Naive thymus-derived CD4-positive, alpha-beta T cell (primary cell): ENCODE results near the gene CD180. TPM values are rescaled to one million over a fixed set of nuclear protein-coding genes. Genes with fewer than 3 reads are reported as not detected.

ENCODE experiments used
- ATAC-seq: fragments of 150-1000 bp; cut with Tn5 transposase; 2 replicates; pipeline ENCODE4 v1.10.0; 2021; ENCODE audit warnings: mild to moderate bottlenecking, moderate library complexity
- CTCF ChIA-PET: fragments of 350-600 bp; sonication (Branson Sonifier 250); formaldehyde crosslinking; loops from one replicate; lab custom pipeline; 2021; ENCODE audit warnings: antibody characterized with exemption; lab: Charles Lee
- POLR2A ChIA-PET: fragments of 350-600 bp; sonication (Branson Sonifier 250); formaldehyde crosslinking; loops from one replicate; lab custom pipeline; 2021; ENCODE audit warnings: antibody characterized with exemption, inconsistent platforms; lab: Charles Lee
- DNase-seq, 9 donors: peaks; one replicate each; pipeline versions ENCODE4 v3.0.0 to v3.0.0-alpha.2; 2020 to 2022; ENCODE audit warnings: mixed read lengths in 1 of 9
- H3K27ac ChIP-seq: one replicate; pipeline ENCODE4 v1.7.0; 2013; ENCODE audit warnings: mild to moderate bottlenecking, low read depth, low read length, moderate library complexity
- H3K27me3 ChIP-seq, 2 donors: one replicate each; pipeline ENCODE4 v1.7.0; 2013; ENCODE audit warnings: low read length in 2 of 2, mild to moderate bottlenecking in 2 of 2, moderate library complexity in 2 of 2; ENCODE audit not compliant: control insufficient read depth in 2 of 2, insufficient read depth in 2 of 2
- H3K36me3 ChIP-seq, 3 experiments: 1 replicate in 2 of 3; 2 replicates in 1 of 3; pipeline ENCODE4 v1.7.0; 2013; ENCODE audit warnings: low read length in 3 of 3, mild to moderate bottlenecking in 3 of 3, moderate library complexity in 1 of 3; ENCODE audit not compliant: insufficient read depth in 3 of 3, control insufficient read depth in 2 of 3
- H3K4me1 ChIP-seq, 2 donors: one replicate each; pipeline ENCODE4 v1.7.0; 2013; ENCODE audit warnings: low read length in 2 of 2, mild to moderate bottlenecking in 2 of 2, moderate library complexity in 1 of 2; ENCODE audit not compliant: control insufficient read depth in 2 of 2, insufficient read depth in 2 of 2
- H3K4me3 ChIP-seq: 2 replicates; pipeline ENCODE4 v1.7.0; 2013; ENCODE audit warnings: mild to moderate bottlenecking, low read length
- H3K9me3 ChIP-seq, 3 experiments: 1 replicate in 2 of 3; 2 replicates in 1 of 3; pipeline ENCODE4 v1.7.0; 2013; ENCODE audit warnings: low read length in 3 of 3; ENCODE audit not compliant: control insufficient read depth in 2 of 3
- H3K27ac Mint-ChIP-seq, 9 donors: one replicate each; pipeline ENCODE4 v1.8.0; 2020 to 2022; ENCODE audit warnings: mixed read lengths in 9 of 9, mild to moderate bottlenecking in 8 of 9, moderate library complexity in 5 of 9, inconsistent platforms in 2 of 9
- H3K27me3 Mint-ChIP-seq, 5 donors: one replicate each; pipeline ENCODE4 v1.8.0; 2021 to 2022; ENCODE audit warnings: mixed read lengths in 5 of 5, mild to moderate bottlenecking in 1 of 5
- H3K36me3 Mint-ChIP-seq, 5 donors: one replicate each; pipeline ENCODE4 v1.8.0; 2020 to 2022; ENCODE audit warnings: mixed read lengths in 5 of 5, mild to moderate bottlenecking in 3 of 5, inconsistent platforms in 1 of 5
- H3K4me1 Mint-ChIP-seq, 7 donors: one replicate each; pipeline ENCODE4 v1.8.0; 2020 to 2022; ENCODE audit warnings: mixed read lengths in 7 of 7, mild to moderate bottlenecking in 3 of 7, inconsistent platforms in 1 of 7
- H3K4me3 Mint-ChIP-seq, 10 donors: one replicate each; pipeline ENCODE4 v1.8.0; 2020 to 2022; ENCODE audit warnings: mild to moderate bottlenecking in 10 of 10, mixed read lengths in 10 of 10, moderate library complexity in 6 of 10, inconsistent platforms in 2 of 10
- H3K9me3 Mint-ChIP-seq, 11 donors: one replicate each; pipeline ENCODE4 v1.8.0; 2020 to 2022; ENCODE audit warnings: mixed read lengths in 11 of 11, mild to moderate bottlenecking in 4 of 11, inconsistent platforms in 1 of 11, moderate library complexity in 1 of 11
- intact Hi-C, 2 donors: fragments of 100-400 bp; cut with micrococcal nuclease; formaldehyde crosslinking; loops; one replicate each; pipeline ENCODE4 v1.15.1; 2023
- polyA plus RNA-seq, 2 donors: library from polyadenylated mRNA; unstranded; fragments of 300-500 nt; fragmentation: Illumina TruSeq; gene quantifications; one replicate each; pipeline ENCODE4 v1.2.3, GENCODE V29; 2021
- total RNA-seq, 6 experiments: library from RNA in 5 of 6; stranded (reverse) in 5 of 6; gene quantifications; 1 replicate in 5 of 6; 2 replicates in 1 of 6; pipeline ENCODE4 v1.2.3 and lab custom pipeline; 2021 to 2026

Gene CD180
- total and polyA plus RNA-seq, 7 experiments from 2014 or later, result 0.20 to 6.4 (median 0.65) TPM

DNA sequence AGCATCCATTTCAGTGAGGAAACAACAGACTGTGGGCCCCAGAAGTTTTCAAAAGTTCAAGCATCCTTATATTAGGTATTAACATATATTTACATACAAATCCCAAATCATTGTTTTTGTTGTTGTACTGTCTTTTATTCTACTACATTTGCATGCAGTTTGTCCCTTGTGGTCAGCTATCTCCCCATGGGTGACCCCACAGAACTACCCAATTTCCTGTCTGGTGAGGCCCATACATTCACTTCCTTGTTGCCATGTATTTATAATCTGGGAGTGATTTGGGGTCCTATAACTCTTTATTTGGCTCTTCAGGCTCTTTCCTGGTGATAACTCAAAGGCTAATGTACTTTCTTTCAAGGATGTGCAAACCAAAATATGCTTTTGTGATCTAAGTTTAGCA is 3.3 kb upstream of the CD180 start:
- no peak overlapping the region for H3K4me3 ChIP-seq
- H3K4me1 Mint-ChIP-seq, result peaks cover 38 to 93% (median 84%) of the 10 kb centered on the region in 7 donors

DNA sequence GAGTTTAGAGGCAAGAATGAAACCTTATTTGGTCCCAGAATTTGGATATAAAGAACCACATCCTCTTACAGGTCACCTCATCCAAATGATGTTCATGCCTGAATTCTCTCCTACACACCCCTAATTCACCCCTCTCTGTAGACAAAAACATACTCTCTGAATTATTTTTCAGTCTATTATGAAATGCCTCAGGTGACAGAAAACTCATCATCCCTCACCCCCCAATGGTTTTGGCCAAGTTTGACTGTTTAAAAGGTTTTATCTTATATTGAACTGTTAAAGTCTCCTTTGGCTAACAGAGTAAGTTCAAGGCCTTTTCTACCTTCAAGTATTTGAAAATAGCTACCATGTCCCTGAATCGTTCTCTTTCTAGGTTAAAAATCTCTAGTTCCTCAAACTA is 2.3 kb upstream of the CD180 start:
- Mint-ChIP-seq H3K36me3 (peaks cover 5 to 57% (median 10%) of the 10 kb centered on the region in 5 donors), H3K27me3 (no peaks in the 10 kb centered on the region), H3K27ac (peak overlapping the region in 2 of 9 donors; percentile 52 to 62), H3K4me1 (peaks cover 33 to 86% (median 77%) of the 10 kb centered on the region in 7 donors), H3K4me3 (peak overlapping the region in 2 of 10 donors; percentile 14 to 25), H3K9me3 (peaks cover 2 to 33% (median 15%) of the 10 kb centered on the region in 11 donors)
- POLR2A ChIA-PET, result interaction anchor here (13.7 kb wide), 1 partner anchor 35 kb away, joined by 348 read pairs; no protein-coding TSS in a partner anchor
- Histone ChIP-seq H3K27me3 (no peaks in the 10 kb centered on the region), H3K27ac (no peak overlapping the region), H3K9me3 (peaks cover 0 to 5% (median 4%) of the 10 kb centered on the region in 3 experiments), H3K4me1 (peaks cover 7 to 30% of the 10 kb centered on the region in 2 donors), H3K4me3 (no peak overlapping the region), H3K36me3 (no peaks in the 10 kb centered on the region)
- intact Hi-C loops, result no loop called here
- CTCF ChIA-PET, result interaction anchor here (16.2 kb wide), 1 partner anchor 36 kb away, joined by 370 read pairs; no protein-coding TSS in a partner anchor
- ATAC-seq (no peak), DNase-seq (no peak)

More for the DNA sequence above, 3.3 kb upstream of the CD180 start:
- peaks cover 0 to 33% (median 13%) of the 10 kb centered on the region in 11 donors for H3K9me3 Mint-ChIP-seq
- Histone ChIP-seq H3K27me3 (no peaks in the 10 kb centered on the region), H3K4me1 (peaks cover 16 to 39% of the 10 kb centered on the region in 2 donors), H3K36me3 (no peaks in the 10 kb centered on the region), H3K9me3 (peaks cover 0 to 5% (median 4%) of the 10 kb centered on the region in 3 experiments), H3K27ac (no peak overlapping the region)
- intact Hi-C loops, result loop anchor here (10.0 kb wide), 4 partner anchors 1235 to 1895 kb away; partner anchors contain the start of genes NLN (in 1 of the 2), SGTB (in 1 of the 2), SHLD3 (in 1 of the 2) and SLC30A5 (in 1 of the 2)
- H3K36me3 Mint-ChIP-seq, result peaks cover 5 to 58% (median 10%) of the 10 kb centered on the region in 5 donors
- H3K4me3 Mint-ChIP-seq, result peak overlapping the region in 2 of 10 donors; percentile 6 to 7
- DNase-seq (no peak), ATAC-seq (no peak)
- POLR2A ChIA-PET, result interaction anchor here (13.7 kb wide), 1 partner anchor 36 kb away, joined by 348 read pairs; no protein-coding TSS in a partner anchor
- H3K27me3 Mint-ChIP-seq, result no peaks in the 10 kb centered on the region
- H3K27ac Mint-ChIP-seq, result peak overlapping the region in 2 of 9 donors; percentile 59 to 62
- CTCF ChIA-PET, result interaction anchor here (16.2 kb wide), 1 partner anchor 37 kb away, joined by 370 read pairs; no protein-coding TSS in a partner anchor

DNA sequence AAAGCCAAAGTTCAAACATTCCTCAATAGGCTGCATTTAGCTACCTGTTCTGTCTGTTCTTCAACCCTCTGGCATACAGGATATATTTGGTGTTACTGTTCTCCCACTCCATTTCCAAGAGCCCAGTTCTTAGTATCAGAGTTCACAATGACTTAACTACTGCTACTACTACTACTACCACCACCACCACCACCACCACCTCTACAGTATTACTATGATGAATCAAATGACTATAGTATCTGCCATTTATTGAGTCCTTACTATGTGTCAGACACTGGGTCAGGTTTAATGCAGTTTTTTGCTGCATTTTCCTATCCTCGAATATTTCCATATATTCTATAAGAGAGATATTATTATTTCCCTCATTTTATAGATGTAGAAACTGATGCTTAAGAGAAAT is 937 bp upstream of the CD180 start:
- H3K27me3 ChIP-seq, result no peaks in the 10 kb centered on the region
- no peaks in the 10 kb centered on the region for H3K36me3 ChIP-seq
- peak overlapping the region in 1 of 10 donors; percentile 21 for H3K4me3 Mint-ChIP-seq
- ChIA-PET POLR2A (interaction anchor here (1.0 kb wide), 2 partner anchors 22 to 31 kb away, joined by 4 to 5 read pairs; no protein-coding TSS in a partner anchor), CTCF (interaction anchor here (16.2 kb wide), 1 partner anchor 35 kb away, joined by 370 read pairs; no protein-coding TSS in a partner anchor)
- peaks cover 0 to 5% (median 4%) of the 10 kb centered on the region in 3 experiments for H3K9me3 ChIP-seq
- peaks cover 0 to 33% (median 15%) of the 10 kb centered on the region in 11 donors for H3K9me3 Mint-ChIP-seq
- H3K36me3 Mint-ChIP-seq, result peaks cover 5 to 62% (median 10%) of the 10 kb centered on the region in 5 donors
- ATAC-seq, result no peak
- peaks cover 6 to 18% of the 10 kb centered on the region in 2 donors for H3K4me1 ChIP-seq
- H3K27ac Mint-ChIP-seq, result peak overlapping the region in 1 of 9 donors; percentile 47
- no peak for DNase-seq
- no peak overlapping the region for H3K4me3 ChIP-seq
- peaks cover 32 to 81% (median 72%) of the 10 kb centered on the region in 7 donors for H3K4me1 Mint-ChIP-seq
- H3K27ac ChIP-seq, result no peak overlapping the region
- intact Hi-C loops, result no loop called here
- H3K27me3 Mint-ChIP-seq, result no peaks in the 10 kb centered on the region

DNA sequence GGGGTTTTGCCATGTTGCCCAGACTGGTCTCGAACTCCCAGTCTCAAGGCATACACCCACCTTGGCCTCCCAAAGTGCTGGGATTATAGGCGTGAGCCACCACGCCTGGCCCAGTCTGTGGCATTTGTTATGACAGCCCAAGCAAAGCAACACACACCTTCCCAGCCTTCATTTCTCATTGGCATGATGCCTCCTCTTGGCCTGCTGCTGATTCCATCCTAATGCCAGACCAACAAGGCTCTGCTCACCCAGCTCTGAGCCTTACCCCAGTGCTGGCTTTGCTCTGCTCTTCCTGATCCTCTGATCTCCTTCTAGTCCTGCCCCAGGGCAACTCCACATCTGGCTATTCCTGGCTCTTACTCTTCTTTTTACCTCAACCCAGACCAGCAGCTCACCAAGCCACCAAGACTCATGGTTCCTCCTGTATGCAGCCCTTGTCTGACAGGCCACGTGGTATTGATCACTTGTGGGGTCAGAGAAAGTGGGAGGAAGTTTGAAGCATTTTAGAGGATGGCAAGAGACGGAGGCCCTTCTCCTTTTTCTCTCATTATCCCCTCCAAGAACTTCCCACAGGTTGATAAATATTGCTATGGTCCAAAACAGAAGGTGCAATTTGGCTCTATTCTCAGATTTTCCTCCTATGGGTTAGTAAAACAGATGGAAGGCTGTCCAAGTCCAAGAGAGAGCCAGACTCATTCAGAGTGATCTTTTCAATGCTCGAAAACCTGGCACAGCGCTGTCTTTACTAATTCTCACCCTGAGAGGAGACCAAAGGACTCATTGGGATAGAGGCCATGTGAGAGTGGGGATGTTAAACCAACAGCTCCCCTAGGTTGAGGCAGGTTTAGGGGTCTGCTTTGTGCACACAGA is 958 bp downstream of the CD180 start:
- DNase-seq, result no peak
- H3K4me1 ChIP-seq, result peaks cover 0 to 6% of the 10 kb centered on the region in 2 donors
- H3K9me3 Mint-ChIP-seq, result peaks cover 0 to 28% (median 12%) of the 10 kb centered on the region in 11 donors
- H3K27ac Mint-ChIP-seq, result peak overlapping the region in 2 of 9 donors; percentile 31 to 56
- H3K27me3 ChIP-seq, result no peaks in the 10 kb centered on the region
- peaks cover 32 to 75% (median 58%) of the 10 kb centered on the region in 7 donors for H3K4me1 Mint-ChIP-seq
- H3K36me3 ChIP-seq, result no peaks in the 10 kb centered on the region
- no peak for ATAC-seq
- intact Hi-C loops, result loop anchor here in 1 of 2 donors (1.0 kb wide), 1 partner anchor 8 kb away; no protein-coding TSS in a partner anchor
- H3K36me3 Mint-ChIP-seq, result peaks cover 5 to 59% (median 7%) of the 10 kb centered on the region in 5 donors
- ChIA-PET POLR2A (interaction anchor here (0.8 to 1.4 kb wide), 5 partner anchors 10 to 29 kb away, joined by 3 to 4 read pairs (median 3); no protein-coding TSS in a partner anchor), CTCF (no interaction called here)
- H3K9me3 ChIP-seq, result peaks cover 0 to 5% (median 0%) of the 10 kb centered on the region in 3 experiments
- no peak overlapping the region for H3K4me3 ChIP-seq
- H3K27ac ChIP-seq, result no peak overlapping the region
- H3K4me3 Mint-ChIP-seq, result peak overlapping the region in 1 of 10 donors; percentile 34
- no peaks in the 10 kb centered on the region for H3K27me3 Mint-ChIP-seq

DNA sequence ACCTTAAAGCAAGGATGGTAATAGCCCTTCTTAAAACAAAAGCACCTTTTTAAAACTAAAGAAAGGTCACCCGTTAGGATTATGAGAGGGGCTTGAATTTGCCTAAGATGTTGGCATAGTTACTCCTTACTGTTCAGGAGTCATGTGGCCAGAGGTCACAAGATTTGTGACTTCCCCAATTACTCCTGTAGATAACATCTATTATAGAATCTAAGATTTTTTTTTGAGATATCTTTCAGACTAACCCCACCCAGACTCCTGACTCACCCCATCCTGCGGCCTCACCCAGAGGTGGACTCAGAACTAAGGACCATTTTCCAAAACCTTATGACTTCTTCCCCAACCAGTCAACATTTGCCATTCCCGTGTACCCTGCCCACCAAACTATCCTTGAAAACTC is 2.4 kb downstream of the CD180 start:
- no peak overlapping the region for H3K4me3 ChIP-seq
- CTCF ChIA-PET, result no interaction called here
- POLR2A ChIA-PET, result interaction anchor here (1.4 kb wide), 1 partner anchor 11 kb away, joined by 3 read pairs; no protein-coding TSS in a partner anchor
- no peaks in the 10 kb centered on the region for H3K27me3 Mint-ChIP-seq
- no peaks in the 10 kb centered on the region for H3K27me3 ChIP-seq
- H3K4me1 Mint-ChIP-seq, result peaks cover 27 to 78% (median 59%) of the 10 kb centered on the region in 7 donors
- H3K36me3 ChIP-seq, result no peaks in the 10 kb centered on the region
- DNase-seq, result no peak
- no peak overlapping the region for H3K27ac ChIP-seq
- peak overlapping the region in 1 of 10 donors; percentile 50 for H3K4me3 Mint-ChIP-seq
- ATAC-seq, result peak; percentile 75
- peaks cover 0 to 27% (median 9%) of the 10 kb centered on the region in 11 donors for H3K9me3 Mint-ChIP-seq
- peak overlapping the region in 2 of 9 donors; percentile 0 to 21 for H3K27ac Mint-ChIP-seq
- intact Hi-C loops, result no loop called here
- H3K4me1 ChIP-seq, result peaks cover 0 to 3% of the 10 kb centered on the region in 2 donors
- peaks cover 0 to 58% (median 6%) of the 10 kb centered on the region in 5 donors for H3K36me3 Mint-ChIP-seq
- H3K9me3 ChIP-seq, result peaks cover 0 to 4% (median 0%) of the 10 kb centered on the region in 3 experiments

DNA sequence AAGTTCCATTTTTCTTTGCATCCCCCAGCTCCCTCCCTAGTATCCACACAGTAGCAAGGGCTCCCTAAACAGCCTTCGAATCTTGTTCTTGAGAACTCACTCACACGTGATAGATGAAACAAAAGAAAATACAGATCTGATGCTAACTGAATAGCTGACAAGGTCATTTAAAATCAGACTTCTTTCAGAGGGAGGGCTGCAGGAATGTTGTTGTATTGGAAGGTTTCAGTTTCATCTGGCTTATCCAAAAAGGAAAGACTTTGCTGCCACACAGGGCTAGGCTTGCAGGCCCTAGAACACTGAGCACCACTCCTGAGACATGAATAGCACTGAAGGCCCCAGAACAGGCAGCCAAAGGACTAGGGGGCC is 3.2 kb downstream of the CD180 start:
- Histone ChIP-seq H3K4me3 (no peak overlapping the region), H3K27ac (no peak overlapping the region), H3K36me3 (no peaks in the 10 kb centered on the region), H3K27me3 (no peaks in the 10 kb centered on the region), H3K4me1 (peaks cover 0 to 11% of the 10 kb centered on the region in 2 donors), H3K9me3 (no peaks in the 10 kb centered on the region)
- no peak overlapping the region for H3K4me3 Mint-ChIP-seq
- no peak for ATAC-seq
- H3K27me3 Mint-ChIP-seq, result no peaks in the 10 kb centered on the region
- intact Hi-C loops, result loop anchor here in 1 of 2 donors (1.0 kb wide), 1 partner anchor 11 kb away; no protein-coding TSS in a partner anchor
- ChIA-PET CTCF (interaction anchor here (0.9 kb wide), 2 partner anchors 29 to 36 kb away, joined by 3 to 5 read pairs; no protein-coding TSS in a partner anchor), POLR2A (interaction anchor here (0.6 to 1.7 kb wide), 4 partner anchors 12 to 624 kb away, joined by 3 to 6 read pairs (median 4); no protein-coding TSS in a partner anchor)
- peak overlapping the region in 1 of 9 donors; percentile 22 for H3K27ac Mint-ChIP-seq
- DNase-seq, result no peak
- H3K36me3 Mint-ChIP-seq, result peaks cover 0 to 52% (median 4%) of the 10 kb centered on the region in 5 donors
- peaks cover 0 to 23% (median 4%) of the 10 kb centered on the region in 11 donors for H3K9me3 Mint-ChIP-seq
- H3K4me1 Mint-ChIP-seq, result peaks cover 30 to 78% (median 59%) of the 10 kb centered on the region in 7 donors
